Embryonic facial prominence (tissue), 1 donor: Measurements from ENCODE around the gene ADAP1.
"Not testable (repeated sequence)": the region's sequence is repeated elsewhere in the genome, so short reads cannot be mapped to it uniquely, and the experiment has no call there.

Source experiments
- DNase-seq: peaks from one replicate; pipeline ENCODE4 v3.0.0-alpha.2; 2016; ENCODE audit errors: extremely low spot score

ADAP1 gene, protein sequence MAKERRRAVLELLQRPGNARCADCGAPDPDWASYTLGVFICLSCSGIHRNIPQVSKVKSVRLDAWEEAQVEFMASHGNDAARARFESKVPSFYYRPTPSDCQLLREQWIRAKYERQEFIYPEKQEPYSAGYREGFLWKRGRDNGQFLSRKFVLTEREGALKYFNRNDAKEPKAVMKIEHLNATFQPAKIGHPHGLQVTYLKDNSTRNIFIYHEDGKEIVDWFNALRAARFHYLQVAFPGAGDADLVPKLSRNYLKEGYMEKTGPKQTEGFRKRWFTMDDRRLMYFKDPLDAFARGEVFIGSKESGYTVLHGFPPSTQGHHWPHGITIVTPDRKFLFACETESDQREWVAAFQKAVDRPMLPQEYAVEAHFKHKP

GRCh38 chr7:954330-955238 is at the start of gene ADAP1:
ADAP1 (minus strand) TSS chr7:954680; CDS start chr7:954477, 203 bp downstream.
- no peak for DNase-seq

- not testable (repeated sequence) for DNase-seq
Observed at GRCh38 chr7:1002445-1002844, 48.0 kb upstream of the ADAP1 start.

DNA sequence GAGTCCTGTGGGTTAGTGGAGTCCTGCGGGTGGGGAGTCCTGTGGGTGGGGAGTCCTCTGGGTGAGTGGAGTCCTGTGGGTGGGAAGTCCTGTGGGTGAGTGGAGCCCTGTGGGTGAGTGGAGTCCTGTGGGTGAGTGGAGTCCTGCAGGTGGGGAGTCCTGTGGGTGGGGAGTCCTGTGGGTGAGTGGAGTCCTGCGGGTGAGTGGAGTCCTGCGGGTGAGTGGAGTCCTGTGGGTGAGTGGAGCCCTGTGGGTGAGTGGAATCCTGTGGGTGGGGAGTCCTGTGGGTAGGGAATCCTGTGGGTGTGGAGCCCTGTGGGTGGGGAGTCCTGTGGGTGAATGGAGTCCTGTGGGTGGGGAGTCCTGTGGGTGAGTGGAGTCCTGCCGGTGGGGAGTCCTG is 47.5 kb upstream of the ADAP1 start:
- not testable (repeated sequence) for DNase-seq

- DNase-seq = not testable (repeated sequence)
Observed at GRCh38 chr7:1001069-1001770, 46.7 kb upstream of the ADAP1 start.

DNA sequence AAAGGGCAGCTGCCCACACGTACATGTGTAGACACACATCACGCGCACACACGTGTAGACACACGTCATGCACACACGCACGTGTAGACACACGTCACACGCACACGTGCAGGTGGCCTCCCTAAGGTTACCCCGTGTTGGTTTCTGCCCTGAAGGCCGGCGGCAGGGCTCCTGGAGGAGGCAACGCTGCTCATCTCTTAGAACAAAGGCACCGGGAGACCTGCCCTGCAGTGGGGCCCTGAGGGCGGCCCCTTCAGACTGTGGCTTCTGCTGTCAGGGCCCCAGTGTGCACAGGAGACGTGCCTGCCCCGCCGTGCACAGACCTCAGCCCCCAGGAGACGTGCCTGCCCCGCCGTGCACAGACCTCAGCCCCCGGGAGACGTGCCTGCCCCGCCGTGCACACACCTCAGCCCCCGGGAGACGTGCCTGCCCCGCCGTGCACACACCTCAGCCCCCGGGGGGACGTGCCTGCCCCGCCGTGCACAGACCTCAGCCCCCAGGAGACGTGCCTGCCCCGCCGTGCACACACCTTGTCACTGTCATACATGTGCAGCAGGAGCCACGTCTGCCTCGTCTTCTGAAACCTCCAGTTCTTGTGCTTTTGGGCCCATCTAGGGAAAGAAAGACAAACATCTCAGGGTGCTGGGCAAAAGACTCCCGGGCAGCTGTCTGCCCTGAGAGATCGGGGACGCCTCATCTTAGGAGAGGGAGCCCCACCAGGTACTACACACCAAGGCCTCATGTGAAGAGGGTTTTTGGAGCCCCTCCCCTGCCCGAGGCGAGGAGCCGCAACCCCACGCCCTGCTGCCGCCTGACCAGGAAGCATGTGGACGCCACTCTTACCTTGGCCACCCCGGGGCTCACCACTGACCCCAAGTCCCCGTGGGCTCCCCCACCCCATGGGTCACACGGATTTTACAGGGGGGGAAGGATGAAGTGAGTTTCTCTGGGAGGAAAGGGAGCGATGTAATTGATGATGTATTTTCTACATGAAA is 45.8 kb upstream of the ADAP1 start:
- no peak for DNase-seq

DNA sequence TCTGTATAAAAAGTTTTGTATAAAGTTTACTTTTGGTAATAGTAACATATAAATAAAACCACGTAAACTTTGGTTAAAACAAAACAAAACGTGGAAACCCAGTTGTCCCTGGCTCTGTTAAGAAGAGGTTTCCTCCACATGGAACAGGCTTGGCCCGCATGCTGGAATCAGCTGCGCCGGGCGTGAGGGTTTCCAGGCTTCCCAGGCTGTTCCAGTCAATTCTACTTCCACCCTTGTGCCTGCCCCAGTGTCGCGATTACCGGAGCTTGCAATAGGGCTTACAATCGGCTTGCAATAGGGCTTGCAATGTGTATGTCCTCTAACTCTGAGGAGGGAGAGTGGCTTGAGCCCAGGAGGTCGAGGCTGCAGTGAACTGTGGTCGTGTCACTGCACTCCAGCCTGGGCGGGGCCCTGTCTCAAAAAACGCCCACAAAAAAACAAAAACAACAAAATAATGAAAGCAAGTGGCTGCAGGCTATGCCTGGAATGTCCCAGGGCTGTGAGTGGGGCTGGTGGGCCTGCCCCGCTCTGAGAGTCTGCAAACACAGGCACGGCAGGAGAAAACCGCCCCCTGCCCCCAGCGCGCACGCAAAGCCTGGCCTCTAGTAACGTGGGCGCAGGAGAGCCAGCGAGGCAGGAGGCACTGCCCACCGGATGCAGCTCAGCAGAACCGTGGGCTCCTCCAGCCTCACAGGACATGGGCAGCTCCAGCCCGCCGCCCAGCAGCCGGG is 44.8 kb upstream of the ADAP1 start:
- DNase-seq = no peak

GRCh38 chr7:997404-998395 is 43.2 kb upstream of the ADAP1 start:
- DNase-seq = no peak

DNA sequence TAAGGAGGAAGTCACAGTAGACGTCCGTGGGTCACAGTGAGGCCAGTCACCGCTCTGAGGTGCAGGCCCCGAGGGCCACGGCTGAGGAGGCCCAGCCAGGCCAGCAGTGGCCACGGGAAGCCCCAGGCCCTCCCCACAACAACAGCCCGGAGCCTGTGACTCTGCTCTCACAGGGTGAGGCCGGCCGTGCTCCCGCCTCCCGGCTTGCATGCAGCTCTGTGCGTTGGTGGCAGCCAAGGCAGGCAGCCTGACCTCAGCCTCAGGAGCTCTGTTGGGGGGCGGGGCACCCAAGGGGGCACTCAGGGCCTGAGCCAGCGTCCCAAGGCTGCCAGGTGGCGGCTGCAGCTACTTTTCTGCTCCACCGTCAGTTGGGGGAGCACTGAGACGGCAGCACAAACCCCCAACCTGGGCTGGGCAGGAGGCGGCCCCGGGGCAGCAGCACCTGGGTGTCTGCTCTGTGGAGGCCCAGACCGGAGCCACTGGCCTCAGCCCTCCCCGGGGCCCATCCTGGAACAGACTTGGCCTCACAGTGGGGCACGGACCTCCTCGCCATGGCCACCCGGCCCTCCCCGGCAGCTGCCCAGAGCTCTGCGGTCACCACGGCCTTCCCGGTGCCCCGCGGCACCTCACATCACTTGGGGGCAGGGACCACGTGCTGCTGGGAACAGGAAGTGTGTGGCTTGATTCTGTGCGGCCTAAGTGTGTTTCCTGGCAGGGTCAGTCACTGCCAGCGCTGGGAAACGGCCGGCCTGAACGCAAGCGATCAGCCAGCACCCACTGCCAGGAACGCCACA is 41.8 kb upstream of the ADAP1 start:
- no peak for DNase-seq

DNA sequence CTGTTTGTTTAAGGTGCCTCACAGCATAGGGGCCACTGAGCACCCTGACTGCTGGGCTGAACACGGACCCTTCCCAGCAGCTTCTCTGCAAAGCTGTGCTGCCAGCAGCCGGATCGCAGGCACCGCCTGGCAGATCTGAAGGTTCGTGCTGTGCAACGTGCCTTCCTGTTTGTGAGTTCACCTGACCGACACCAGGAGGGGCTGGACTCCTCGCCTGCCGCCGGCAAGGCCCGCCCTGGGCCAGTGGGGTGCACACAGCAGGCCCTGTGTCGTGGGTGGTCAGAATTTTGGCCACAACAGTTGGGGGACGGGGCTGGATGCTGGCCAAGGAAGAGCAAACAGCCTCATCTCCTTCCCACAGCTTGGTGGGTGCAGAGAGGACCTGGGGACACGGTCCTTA is 41.1 kb upstream of the ADAP1 start:
- no peak for DNase-seq

DNA sequence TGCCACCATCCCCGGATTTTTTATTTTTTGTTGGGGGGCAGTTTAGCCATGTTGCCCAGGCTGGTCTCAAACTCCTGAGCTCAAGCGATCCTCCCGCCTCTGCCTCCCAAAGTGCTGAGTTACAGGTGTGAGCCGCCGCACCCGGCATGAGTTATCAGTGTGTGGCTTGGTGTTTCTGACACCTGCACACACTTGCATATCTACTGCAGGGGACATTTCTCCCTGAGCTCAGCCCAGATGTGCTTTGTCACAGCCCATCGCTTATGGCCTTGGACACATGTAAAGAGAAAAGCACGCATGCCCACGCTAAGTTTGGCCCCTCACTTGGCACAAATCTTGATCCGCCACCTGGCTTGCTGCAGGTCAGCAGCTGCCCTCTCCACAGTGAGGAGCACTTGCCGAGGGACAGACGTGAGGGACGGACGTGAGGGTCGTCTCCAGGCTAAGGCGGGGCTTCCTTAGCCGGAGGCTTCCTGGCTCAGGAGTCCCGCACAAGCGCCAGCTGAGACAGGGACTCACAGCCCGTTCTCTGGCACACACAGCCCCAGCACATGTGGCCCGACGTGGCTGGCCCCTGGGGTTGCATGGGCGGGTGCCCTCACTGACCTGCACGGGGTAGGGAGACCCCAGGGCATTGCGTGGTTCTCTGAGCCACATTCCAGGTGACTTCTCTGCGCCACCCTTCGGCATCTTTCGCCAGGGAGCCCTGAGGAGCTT is 40.3 kb upstream of the ADAP1 start:
- DNase-seq = no peak

DNA sequence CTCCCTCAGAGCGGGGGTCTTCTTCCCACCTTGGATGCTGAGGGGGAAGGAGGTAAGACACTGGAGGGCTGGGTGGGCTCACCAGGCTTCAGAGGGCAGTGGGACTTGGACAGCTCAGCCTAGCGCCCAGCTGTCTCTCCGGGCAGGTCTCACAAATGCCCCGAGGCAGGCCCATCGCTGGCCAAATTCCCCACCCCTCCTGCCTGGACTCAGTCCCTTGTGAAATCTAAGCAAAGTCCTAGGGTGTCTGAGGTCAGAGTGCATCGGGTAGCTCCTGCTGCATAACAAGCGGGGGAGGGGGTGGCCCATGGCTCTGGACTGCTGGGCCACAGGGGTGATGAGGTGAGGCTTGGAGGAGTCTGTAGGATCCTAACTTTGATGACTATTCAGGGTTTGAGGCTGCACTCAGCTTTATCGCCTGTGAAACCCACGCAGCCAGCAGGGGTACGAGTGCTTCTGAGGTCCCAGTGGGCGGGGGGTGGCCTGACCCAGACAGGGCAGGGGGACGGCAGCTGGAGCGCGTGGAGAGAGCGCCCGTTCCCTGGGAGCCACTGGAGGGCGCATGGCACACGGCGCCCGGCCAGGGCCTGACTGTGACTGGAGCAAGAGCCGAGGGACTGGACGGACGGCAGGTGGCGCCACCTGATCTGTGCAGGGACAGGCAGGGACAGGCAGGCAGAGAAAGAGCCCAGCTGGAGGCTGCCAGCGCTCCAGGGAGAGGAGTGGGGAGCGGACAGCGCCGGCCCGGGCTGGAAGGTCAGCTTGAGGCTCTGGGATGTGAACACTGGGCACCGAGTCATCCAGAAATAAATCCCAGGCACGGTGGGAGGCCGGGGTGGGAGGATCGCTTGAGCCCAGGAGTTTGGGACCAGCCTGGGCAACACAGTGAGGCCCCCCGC is 38.5 kb upstream of the ADAP1 start:
- DNase-seq = peak; percentile 88

DNA sequence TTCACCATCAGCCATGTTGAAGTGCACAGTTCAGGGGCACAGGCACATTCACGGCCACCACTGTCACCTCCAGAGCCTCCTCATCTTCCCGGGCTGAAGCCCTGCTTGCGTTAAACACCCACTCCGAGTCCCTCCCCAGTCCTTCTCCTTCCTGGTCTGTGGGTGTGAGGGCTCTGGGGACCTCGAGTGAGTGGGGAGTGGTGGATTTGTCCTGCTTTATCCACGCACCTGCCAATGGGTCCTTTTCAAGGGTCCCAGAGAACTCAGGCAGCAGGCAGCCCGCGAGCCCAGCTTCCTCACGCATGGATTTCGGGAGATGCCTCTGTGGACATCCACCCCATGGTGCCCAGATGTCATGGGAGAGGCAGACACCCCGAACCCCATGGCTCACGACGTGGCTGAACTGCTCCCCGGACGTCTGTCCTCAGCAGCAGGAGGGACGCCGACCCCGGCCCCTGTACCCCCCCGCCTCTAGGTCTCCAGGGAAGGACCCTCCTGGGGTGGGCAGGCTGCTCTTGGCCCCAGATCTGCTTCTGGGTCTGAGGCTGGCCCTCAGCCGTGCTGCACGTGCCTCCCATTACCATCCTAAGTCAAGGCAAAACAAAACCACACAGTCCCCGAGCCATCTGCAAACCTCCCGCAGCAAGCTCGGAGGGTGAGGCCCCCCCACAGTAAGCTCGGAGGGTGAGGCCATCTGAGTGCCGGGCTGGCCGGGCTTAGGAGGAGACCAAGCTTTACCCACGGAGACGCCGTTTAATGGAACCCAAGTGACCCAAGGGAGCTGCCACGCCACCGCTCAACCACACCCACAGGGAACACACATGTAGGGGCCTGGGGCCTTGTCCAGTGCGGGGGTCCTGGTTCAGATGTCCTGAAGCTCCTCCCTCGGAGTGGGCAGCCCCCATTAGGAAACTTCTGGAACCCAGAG is 37.5 kb upstream of the ADAP1 start:
- no peak for DNase-seq

DNA sequence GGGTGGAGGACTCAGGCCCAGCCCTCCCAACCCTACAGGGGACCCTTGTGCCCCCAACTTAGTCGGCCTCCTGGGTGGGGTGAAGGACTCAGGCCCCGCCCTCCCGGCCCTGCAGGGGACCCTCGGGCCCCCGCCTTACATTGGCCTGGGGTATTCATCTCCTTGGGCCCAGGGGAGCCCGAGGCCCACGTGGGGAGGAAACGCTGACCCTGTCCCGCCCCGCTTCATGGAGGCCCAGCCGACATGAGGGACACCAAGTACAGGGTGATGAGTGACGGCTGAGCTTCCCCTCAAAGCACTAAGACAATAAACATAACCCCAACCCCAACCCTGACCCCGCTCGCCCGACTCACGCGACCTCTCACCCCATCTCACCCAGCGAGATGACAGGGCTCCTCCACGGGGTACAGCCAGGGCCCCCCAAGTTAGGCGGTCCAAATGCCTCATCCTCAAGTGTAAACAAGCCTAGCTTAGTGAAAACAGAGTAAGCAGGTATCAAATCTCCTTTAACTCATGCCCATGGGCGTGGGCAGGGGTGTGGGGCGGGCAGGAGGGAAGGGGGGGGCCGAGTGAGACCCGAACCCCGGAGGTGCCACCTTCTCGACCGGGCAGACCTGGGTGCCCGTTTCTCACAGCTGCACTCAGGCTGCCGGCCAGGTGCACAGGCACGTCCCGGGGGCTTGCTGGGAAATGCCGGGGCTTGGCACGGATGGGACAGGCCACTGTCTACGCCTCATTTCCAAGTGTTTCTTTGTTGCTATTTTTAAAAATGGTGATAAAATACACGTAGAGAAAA is 36.7 kb upstream of the ADAP1 start:
- no peak for DNase-seq

GRCh38 chr7:990352-990932 is 36.0 kb upstream of the ADAP1 start:
- DNase-seq = no peak
